ENCODE data around the gene ATXN7L1. TPM values are rescaled to one million over a fixed set of nuclear protein-coding genes. Genes with fewer than 3 reads are reported as not detected.

The ATXN7L1 gene
- total and polyA plus RNA-seq, 2 of the 8 experiments (the other 6 are each of a cell fraction or from before 2014, with no cell fraction given): 14.3 to 34.0 TPM

DNA sequence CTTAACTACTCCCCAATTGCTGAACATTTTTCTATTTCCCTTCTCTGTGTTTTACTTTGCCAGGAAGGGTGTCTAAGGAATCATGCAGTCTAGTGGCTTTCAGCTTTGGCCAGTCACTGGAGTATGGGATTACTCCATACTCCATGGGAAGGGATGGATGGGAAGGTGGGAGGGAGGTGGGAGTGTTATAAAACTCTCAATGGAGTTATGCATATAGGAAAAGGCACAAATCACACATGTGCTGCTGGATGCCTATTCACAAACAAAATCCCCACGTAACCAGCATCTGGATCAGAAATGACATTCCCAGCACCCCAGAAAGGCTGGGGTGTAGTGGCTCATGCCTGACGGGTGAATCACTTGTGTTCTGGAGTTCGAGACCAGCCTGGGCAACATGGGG, 125.3 kb downstream of the ATXN7L1 start:
- H3K4me1 ChIP-seq (replicated peaks in 1 of 4; ENCODE audit: control insufficient read depth in 3 of 4, insufficient read depth in 4 of 4, low read length in 3 of 4): peaks cover 0 to 14% (median 4%) of the 10 kb centered on the region in 4 experiments; a peak in 6 of 7 replicates
- H4K91ac ChIP-seq (replicated peaks; ENCODE audit: insufficient read length, low read length): no peak overlapping the region
- H2BK5ac ChIP-seq (ENCODE audit: low read depth, low read length): no peak overlapping the region
- WGBS, 2 experiments (ENCODE audit: extremely low coverage in 1 of 2, insufficient coverage in 1 of 2, insufficient read length in 1 of 2, insufficient replicate concordance in 2 of 2, low coverage in 1 of 2, low lambda C conversion rate in 2 of 2, missing lambda C conversion rate in 1 of 2): 96% methylated on average over 3 of the region's 3 CpGs; no CpG with 5 or more reads in 1 of the 2 experiments
- H4K8ac ChIP-seq (ENCODE audit: extremely low read depth, insufficient read depth, low read length): no peak overlapping the region
- no peaks in the 10 kb centered on the region for H3K23me2 ChIP-seq (ENCODE audit: low read depth, low read length)
- H3K79me1 ChIP-seq (ENCODE audit: low read depth, low read length): no peaks in the 10 kb centered on the region; the same call in 1 of the 2 replicates
- no peak for TF ChIP-seq RNF2 (IDR thresholded peaks at IDR 0.05; ENCODE audit: borderline replicate concordance, low read depth, low read length, missing control alignments, poor library complexity, severe bottlenecking)
- no peak overlapping the region for H3K27ac ChIP-seq (ENCODE audit: low read depth, low read length)
- H3K4me2 ChIP-seq (ENCODE audit: insufficient read depth in 1 of 2, low read depth in 2 of 2, low read length in 2 of 2): no peak overlapping the region
- H3K56ac ChIP-seq (replicated peaks; ENCODE audit: insufficient read length, low read depth, low read length): no peak overlapping the region
- no peak overlapping the region for H2BK15ac ChIP-seq (ENCODE audit: low read length)
- H2AK5ac ChIP-seq (ENCODE audit: low read depth, low read length): no peak overlapping the region
- no peaks in the 10 kb centered on the region; a peak in 2 of 8 replicates for H3K36me3 ChIP-seq (ENCODE audit: control insufficient read depth in 2 of 4, insufficient read depth in 4 of 4, low read length in 3 of 4)
- H3K4me3 ChIP-seq (ENCODE audit: extremely low read depth in 1 of 4, insufficient read depth in 2 of 4, low read depth in 3 of 4, low read length in 4 of 4): no peak overlapping the region
- no peak for FAIRE-seq
- no peak overlapping the region for H3K23ac ChIP-seq (ENCODE audit: insufficient read length)
- no peak overlapping the region for H2AFZ ChIP-seq (ENCODE audit: low read length)
- H2BK12ac ChIP-seq (ENCODE audit: low read depth, low read length): no peak overlapping the region
- POLR2A ChIA-PET (ENCODE audit: partially characterized antibody): interaction anchor here (2.0 kb wide), 1 partner anchor 10 kb away, joined by 8 read pairs; no protein-coding TSS in a partner anchor
- no peak overlapping the region for H4K5ac ChIP-seq (ENCODE audit: insufficient read length, low read depth, low read length)
- no peaks in the 10 kb centered on the region for H3K79me2 ChIP-seq (ENCODE audit: control insufficient read depth in 1 of 2, insufficient read depth in 2 of 2, low read length in 2 of 2)
- H4K20me1 ChIP-seq (replicated peaks in 1 of 2; ENCODE audit: control insufficient read depth in 1 of 2, insufficient read depth in 2 of 2, low read length in 2 of 2): no peaks in the 10 kb centered on the region
- DNase-seq (ENCODE audit: low read depth in 1 of 2, low spot score in 2 of 2): no peak
- no peak overlapping the region for H2BK120ac ChIP-seq (replicated peaks; ENCODE audit: low read depth, low read length)
- CTCF ChIA-PET (ENCODE audit: partially characterized antibody): interaction anchor here (0.8 to 22.6 kb wide), 9 partner anchors 13 to 290 kb away, joined by 3 to 307 read pairs (median 6); no protein-coding TSS in a partner anchor
- no peak overlapping the region for H3K14ac ChIP-seq (ENCODE audit: insufficient read length)
- no peaks in the 10 kb centered on the region for H3K9me3 ChIP-seq (ENCODE audit: insufficient read depth in 2 of 2, low read depth in 1 of 2, low read length in 1 of 2)
- H3K27me3 ChIP-seq (replicated peaks in 1 of 4; ENCODE audit: control insufficient read depth in 3 of 4, extremely low read depth in 1 of 4, insufficient read depth in 3 of 4, low read length in 3 of 4): no peaks in the 10 kb centered on the region
- H3K18ac ChIP-seq (ENCODE audit: extremely low read depth, low read length): no peak overlapping the region
- H3K4ac ChIP-seq (replicated peaks; ENCODE audit: insufficient read length, low read depth, low read length): no peak overlapping the region
- H2BK20ac ChIP-seq (ENCODE audit: low read length): no peak overlapping the region
- no peak overlapping the region for H3K9ac ChIP-seq (replicated peaks in 1 of 4; ENCODE audit: extremely low read depth in 1 of 4, low read depth in 3 of 4, low read length in 3 of 4)

All from H1 (cell line).